Measurements from ENCODE around the gene CAPN9.

- TF ChIP-seq POLR2A (IDR thresholded peaks at IDR 0.05; ENCODE audit: low read length) (no peak), GATA1 (IDR thresholded peaks at IDR 0.05; ENCODE audit: low read depth, low read length) (no peak)
Observed at GRCh38 chr1:230728710-230729392, 18.3 kb upstream of the CAPN9 start.
